Transverse colon (tissue), 4 donors: ENCODE data around the gene CSF3R.

Source experiments
- CTCF ChIP-seq, 5 experiments: fragments of 200-600 bp in 3 of 5; fragments of 450-650 bp in 2 of 5; sonication (generic) in 3 of 5; IDR thresholded peaks; 1 replicate in 2 of 5; 2 replicates in 3 of 5; pipeline ENCODE4 v1.5.1; 2016 to 2017; ENCODE audit warnings: antibody characterized with exemption in 5 of 5, inconsistent platforms in 3 of 5, mild to moderate bottlenecking in 2 of 5, moderate library complexity in 1 of 5
- POLR2AphosphoS5 ChIP-seq, 3 donors: sonication (generic); formaldehyde crosslinking; IDR thresholded peaks; one replicate each; pipeline ENCODE4 v1.6.1; 2016; ENCODE audit warnings: antibody characterized with exemption in 3 of 3

GRCh38 chr1:36520771-36521420, 38.2 kb upstream of the CSF3R start:
- TF ChIP-seq CTCF (IDR thresholded peaks at IDR 0.05) (no peak), POLR2AphosphoS5 (IDR thresholded peaks at IDR 0.05) (no peak)
